DMS153 treated with DMSO at 0.1 percent for 48 hours (cell line): ENCODE measurements around the gene CC2D2B.

ENCODE experiments used
- DNase-seq: peaks from one replicate; lab custom pipeline; 2025; ENCODE audit not compliant: unreplicated experiment; lab: John Stamatoyannopoulos, UW

Gene CC2D2B

GRCh38 chr10:96074776-96075175 lies 167.0 kb downstream of the CC2D2B start:
- DNase-seq, result no peak

- no peak for DNase-seq
Measured at GRCh38 chr10:96075977-96076376, 168.2 kb downstream of the CC2D2B start.

GRCh38 chr10:96077156-96077555 lies 169.4 kb downstream of the CC2D2B start:
- no peak for DNase-seq

- no peak for DNase-seq
Measured at GRCh38 chr10:96082153-96082552, 174.4 kb downstream of the CC2D2B start.
